Adrenal gland (tissue), 12 donors: Measurements from ENCODE around the gene PHKA1. TPM values are rescaled to one million over a fixed set of nuclear protein-coding genes. Genes with fewer than 3 reads are reported as not detected.

Experiments
- DNase-seq, 7 donors: peaks; one replicate each; pipeline ENCODE4 v3.0.0-alpha.2; 2019 to 2020
- H3K27ac ChIP-seq, 5 donors: fragments of 200-600 bp; sonication (generic) in 4 of 5; 1 replicate in 3 of 5; 2 replicates in 2 of 5; pipeline versions ENCODE4 v1.5.1 to v1.8.0; 2016 to 2020; ENCODE audit warnings: mild to moderate bottlenecking in 1 of 5
- H3K27me3 ChIP-seq: fragments of 200-600 bp; 2 replicates; pipeline ENCODE4 v1.8.0; 2021
- H3K36me3 ChIP-seq, 2 donors: fragments of 200-600 bp; replicated peaks in 1 of 2; 1 replicate in 1 of 2; 2 replicates in 1 of 2; pipeline versions ENCODE4 v1.5.1 to v1.8.0; 2018 to 2022
- H3K4me1 ChIP-seq, 2 donors: fragments of 200-600 bp; replicated peaks in 1 of 2; 1 replicate in 1 of 2; 2 replicates in 1 of 2; pipeline versions ENCODE4 v1.5.1 to v1.8.0; 2018 to 2021
- H3K4me3 ChIP-seq, 4 donors: fragments of 200-600 bp; sonication (generic) in 3 of 4; one replicate each; pipeline ENCODE4 v1.5.1; 2016 to 2018
- H3K9me3 ChIP-seq, 3 donors: fragments of 200-600 bp; sonication (generic) in 1 of 3; replicated peaks in 1 of 3; 1 replicate in 2 of 3; 2 replicates in 1 of 3; pipeline versions ENCODE4 v1.5.1 to v1.8.0; 2016 to 2021
- POLR2A ChIP-seq, 2 donors: fragments of 450-650 bp; IDR thresholded peaks; one replicate each; pipeline ENCODE4 v1.6.1; 2017; ENCODE audit warnings: antibody characterized with exemption in 2 of 2, mild to moderate bottlenecking in 2 of 2, moderate library complexity in 1 of 2
- WGBS, 4 donors: extraction: QIAGEN DNeasy Blood & Tissue Kit in 2 of 4; methylation state at CpG; one replicate each; pipeline versions ENCODE4 v1.1.5 to v1.1.7; 2013 to 2017; 5-methylcytosine and 5-hydroxymethylcytosine counted together
- intact Hi-C, 2 donors: fragments of 100-400 bp; cut with DNase I; formaldehyde crosslinking; loops; one replicate each; pipeline versions ENCODE4 v1.14.1 to v1.15.0; 2022 to 2023
- polyA plus RNA-seq, 3 donors: library from polyadenylated mRNA; stranded (reverse); fragments of 200-250 nt in 2 of 3; fragments of 350-450 nt in 1 of 3; fragmentation: Illumina TruSeq in 1 of 3; extraction: RNeasy Lipid Tissue Mini Kit (QIAGEN cat#74804) in 1 of 3; gene quantifications; one replicate each; pipeline ENCODE4 v1.2.3, GENCODE V29; 2013 to 2014
- total RNA-seq, 9 donors: library from RNA; depleted of rRNA in 4 of 9; stranded (reverse); fragments of >200 nt in 4 of 9; fragments of 120-200 nt in 1 of 9; fragmentation: NEBNext Ultra II Directional in 1 of 9; extraction: Animal tissue kit (Norgen Biotek cat#: 25700) in 1 of 9; gene quantifications; one replicate each; pipeline versions ENCODE4 v1.1.0 to v1.2.4, GENCODE V29; 2013 to 2023
- TF ChIP-seq, protein P1 (sequence below), 6 experiments: fragments of 450-650 bp in 4 of 6; fragments of 200-600 bp in 2 of 6; sonication (generic) in 1 of 6; IDR thresholded peaks; 1 replicate in 5 of 6; 2 replicates in 1 of 6; pipeline versions ENCODE4 v1.5.1 to v1.8.0; 2016 to 2021; ENCODE audit warnings: antibody characterized with exemption in 6 of 6, mild to moderate bottlenecking in 2 of 6, moderate library complexity in 1 of 6
- donor health status: healthy with polysubstance abuse.
- donor health status: Bipolar disorder and iron deficiency.
- donor health status: DM: yes; HTN: yes; CAD: no.
- donor health status: DM: no; HTN: no; CAD: no.
- donor health status: DM: no; HTN: no; CAD: no.
- donor health status: DM: yes; HTN: yes; CAD: no.

PHKA1 gene
- total and polyA plus RNA-seq, 12 donors = 11.8 to 46.4 (median 32.5) TPM

- Histone ChIP-seq H3K36me3 (no peaks in the 10 kb centered on the region), H3K4me3 (no peak overlapping the region), H3K27me3 (peaks cover 16% of the 10 kb centered on the region), H3K4me1 (no peaks in the 10 kb centered on the region), H3K27ac (no peak overlapping the region), H3K9me3 (no peaks in the 10 kb centered on the region)
- DNase-seq = no peak
- WGBS, 4 donors = 84 to 88% (median 86%) methylated on average over 7 of the region's 7 CpGs
- intact Hi-C loops = no loop called here
- TF ChIP-seq POLR2A (IDR thresholded peaks at IDR 0.05) = no peak
- TF ChIP-seq, protein P1, sequence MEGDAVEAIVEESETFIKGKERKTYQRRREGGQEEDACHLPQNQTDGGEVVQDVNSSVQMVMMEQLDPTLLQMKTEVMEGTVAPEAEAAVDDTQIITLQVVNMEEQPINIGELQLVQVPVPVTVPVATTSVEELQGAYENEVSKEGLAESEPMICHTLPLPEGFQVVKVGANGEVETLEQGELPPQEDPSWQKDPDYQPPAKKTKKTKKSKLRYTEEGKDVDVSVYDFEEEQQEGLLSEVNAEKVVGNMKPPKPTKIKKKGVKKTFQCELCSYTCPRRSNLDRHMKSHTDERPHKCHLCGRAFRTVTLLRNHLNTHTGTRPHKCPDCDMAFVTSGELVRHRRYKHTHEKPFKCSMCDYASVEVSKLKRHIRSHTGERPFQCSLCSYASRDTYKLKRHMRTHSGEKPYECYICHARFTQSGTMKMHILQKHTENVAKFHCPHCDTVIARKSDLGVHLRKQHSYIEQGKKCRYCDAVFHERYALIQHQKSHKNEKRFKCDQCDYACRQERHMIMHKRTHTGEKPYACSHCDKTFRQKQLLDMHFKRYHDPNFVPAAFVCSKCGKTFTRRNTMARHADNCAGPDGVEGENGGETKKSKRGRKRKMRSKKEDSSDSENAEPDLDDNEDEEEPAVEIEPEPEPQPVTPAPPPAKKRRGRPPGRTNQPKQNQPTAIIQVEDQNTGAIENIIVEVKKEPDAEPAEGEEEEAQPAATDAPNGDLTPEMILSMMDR (IDR thresholded peaks at IDR 0.05) = no peak
These were observed 13.7 kb upstream of the PHKA1 start for GRCh38 chrX:72727846-72728245.

DNA sequence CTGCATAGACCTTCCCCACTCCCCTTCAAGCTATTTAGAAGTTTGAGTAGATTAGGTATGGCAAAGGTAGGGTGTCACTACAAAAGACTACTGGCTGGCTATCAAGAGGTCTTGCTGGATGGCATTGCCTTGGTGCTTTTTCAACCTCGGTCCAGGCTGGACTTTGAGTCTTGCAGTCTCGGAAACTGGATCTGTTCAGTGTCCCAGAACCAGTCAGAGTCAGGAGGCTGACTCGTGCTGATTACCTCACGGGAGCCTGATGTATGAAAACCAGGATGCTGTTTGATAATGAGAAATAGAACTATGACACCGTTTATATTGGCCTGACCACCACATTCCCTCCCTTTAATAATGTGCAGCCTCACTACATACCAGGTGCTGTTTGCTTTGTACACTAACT, 2.7 kb upstream of the PHKA1 start:
- Histone ChIP-seq H3K4me3 (no peak overlapping the region), H3K36me3 (no peaks in the 10 kb centered on the region), H3K4me1 (peaks cover 0 to 6% of the 10 kb centered on the region in 2 donors), H3K27ac (no peak overlapping the region), H3K9me3 (no peaks in the 10 kb centered on the region), H3K27me3 (no peaks in the 10 kb centered on the region)
- 61 to 72% (median 71%) methylated on average over 5 of the region's 5 CpGs for WGBS, 4 donors
- peak in 1 of 7 donors; percentile 14 for DNase-seq
- intact Hi-C loops = no loop called here
- TF ChIP-seq, protein P1 (IDR thresholded peaks at IDR 0.05) = no peak
- no peak for TF ChIP-seq POLR2A (IDR thresholded peaks at IDR 0.05)

GRCh38 chrX:72715546-72715945, 1.4 kb upstream of the PHKA1 start:
- H3K9me3 ChIP-seq = no peaks in the 10 kb centered on the region
- no peaks in the 10 kb centered on the region for H3K27me3 ChIP-seq
- peaks cover 0 to 6% of the 10 kb centered on the region in 2 donors for H3K4me1 ChIP-seq
- no peak overlapping the region for H3K27ac ChIP-seq
- H3K4me3 ChIP-seq = no peak overlapping the region
- intact Hi-C loops = no loop called here
- TF ChIP-seq, protein P1 (IDR thresholded peaks at IDR 0.05) = no peak
- TF ChIP-seq POLR2A (IDR thresholded peaks at IDR 0.05) = no peak
- 78 to 89% (median 83%) methylated on average over 11 to 12 of the region's 12 CpGs for WGBS, 4 donors
- H3K36me3 ChIP-seq = no peaks in the 10 kb centered on the region
- no peak for DNase-seq

DNA sequence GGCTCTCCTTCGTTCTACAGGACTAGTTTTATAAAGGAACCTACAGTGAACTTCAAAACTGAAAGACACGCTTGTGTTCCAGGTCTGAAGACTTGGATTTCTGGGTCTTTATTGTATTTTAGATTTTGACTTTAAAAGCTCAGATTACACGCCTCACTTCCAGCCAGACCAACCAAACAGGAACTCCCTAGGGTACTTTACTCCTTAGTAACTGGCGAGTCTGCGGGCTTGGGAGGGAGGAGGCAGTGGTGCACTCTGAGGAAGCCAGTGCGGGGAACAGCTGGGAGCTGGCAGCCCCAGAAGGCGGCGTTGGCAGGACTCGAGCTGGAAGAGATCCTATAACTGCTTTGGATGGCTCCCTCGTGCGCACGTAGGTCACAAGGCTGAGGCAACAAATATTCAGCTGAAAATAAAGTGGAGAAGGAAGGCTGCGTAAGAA, 391 bp upstream of the PHKA1 start:
- Histone ChIP-seq H3K4me1 (peaks cover 0 to 6% of the 10 kb centered on the region in 2 donors), H3K27ac (peak overlapping the region; percentile 72 to 91 (median 85)), H3K36me3 (no peaks in the 10 kb centered on the region), H3K27me3 (no peaks in the 10 kb centered on the region), H3K4me3 (peak overlapping the region in 2 of 4 donors; percentile 28 to 51), H3K9me3 (no peaks in the 10 kb centered on the region)
- DNase-seq = peak; percentile 60 to 85 (median 78)
- 0 to 46% (median 17%) methylated on average over 11 to 13 of the region's 13 CpGs for whole genome bisulfite sequencing, 4 donors
- TF ChIP-seq, protein P1 (IDR thresholded peaks at IDR 0.05) = no peak
- peak; percentile 16 to 67 for TF ChIP-seq POLR2A (IDR thresholded peaks at IDR 0.05)
- intact Hi-C loops = no loop called here
